ENCODE data around the gene CENPF.

DNA sequence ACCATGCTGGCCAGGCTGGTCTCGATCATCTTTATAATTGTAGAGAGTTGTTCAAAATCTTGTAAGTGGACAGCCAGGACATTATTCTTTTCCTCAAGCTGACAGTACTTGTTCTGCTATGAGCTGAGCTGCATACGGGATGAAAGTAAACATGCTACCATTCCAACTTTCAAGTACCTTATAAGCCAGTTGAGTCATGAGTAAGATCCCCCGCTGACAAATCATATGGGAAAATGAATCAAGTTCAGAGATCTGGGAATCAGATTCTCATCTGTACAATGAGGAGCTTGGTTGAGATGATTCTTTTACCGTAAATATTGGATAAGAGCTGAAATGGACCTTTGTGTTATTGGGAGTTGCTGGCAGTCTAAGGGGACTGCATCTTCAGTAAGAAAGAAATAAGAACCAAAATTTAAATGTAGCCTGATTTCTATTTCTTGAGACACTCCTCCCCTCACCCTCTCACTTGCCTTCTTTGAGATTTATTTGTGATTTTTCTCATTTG lies 62.7 kb downstream of the CENPF start:
- TF ChIP-seq, protein P1, sequence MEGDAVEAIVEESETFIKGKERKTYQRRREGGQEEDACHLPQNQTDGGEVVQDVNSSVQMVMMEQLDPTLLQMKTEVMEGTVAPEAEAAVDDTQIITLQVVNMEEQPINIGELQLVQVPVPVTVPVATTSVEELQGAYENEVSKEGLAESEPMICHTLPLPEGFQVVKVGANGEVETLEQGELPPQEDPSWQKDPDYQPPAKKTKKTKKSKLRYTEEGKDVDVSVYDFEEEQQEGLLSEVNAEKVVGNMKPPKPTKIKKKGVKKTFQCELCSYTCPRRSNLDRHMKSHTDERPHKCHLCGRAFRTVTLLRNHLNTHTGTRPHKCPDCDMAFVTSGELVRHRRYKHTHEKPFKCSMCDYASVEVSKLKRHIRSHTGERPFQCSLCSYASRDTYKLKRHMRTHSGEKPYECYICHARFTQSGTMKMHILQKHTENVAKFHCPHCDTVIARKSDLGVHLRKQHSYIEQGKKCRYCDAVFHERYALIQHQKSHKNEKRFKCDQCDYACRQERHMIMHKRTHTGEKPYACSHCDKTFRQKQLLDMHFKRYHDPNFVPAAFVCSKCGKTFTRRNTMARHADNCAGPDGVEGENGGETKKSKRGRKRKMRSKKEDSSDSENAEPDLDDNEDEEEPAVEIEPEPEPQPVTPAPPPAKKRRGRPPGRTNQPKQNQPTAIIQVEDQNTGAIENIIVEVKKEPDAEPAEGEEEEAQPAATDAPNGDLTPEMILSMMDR (IDR thresholded peaks at IDR 0.05; ENCODE audit: low read depth, low read length): no peak
- no peak for TF ChIP-seq EZH2phosphoT487 (IDR thresholded peaks at IDR 0.05; ENCODE audit: low read depth)
